Keratinocyte (primary cell): ENCODE data around the gene GLI3.

Experiments used
- CTCF ChIP-seq, 3 experiments: IDR thresholded peaks in 1 of 3; conservative IDR thresholded peaks in 1 of 3; optimal IDR thresholded peaks in 1 of 3; 2 replicates in 2 of 3; 3 replicates in 1 of 3; pipeline versions ENCODE3 to v1.5.1; 2011; ENCODE audit warnings: low read length in 3 of 3, mild to moderate bottlenecking in 3 of 3, moderate library complexity in 2 of 3, control low read depth in 1 of 3, inconsistent platforms in 1 of 3; ENCODE audit not compliant: insufficient read depth in 2 of 3; ENCODE audit errors: extremely low read depth in 1 of 3
- EZH2 ChIP-seq: IDR thresholded peaks from one replicate; pipeline ENCODE4 v1.6.1; 2012; ENCODE audit warnings: inconsistent platforms, mild to moderate bottlenecking, low read length, moderate library complexity

- TF ChIP-seq CTCF (optimal IDR thresholded peaks at IDR 0.05 in 1 of 3, IDR thresholded peaks at IDR 0.05 in 1 of 3, conservative IDR thresholded peaks at IDR 0.05 in 1 of 3; ENCODE audit: extremely low read depth in 1 of 3, insufficient read depth in 2 of 3, low read length in 3 of 3) (no peak), EZH2 (no peak)
Observed at GRCh38 chr7:42099066-42099465, 137.9 kb downstream of the GLI3 start.
